ENCODE results near the gene PCDHB15. TPM values are rescaled to one million over a fixed set of nuclear protein-coding genes. Genes with fewer than 3 reads are reported as not detected.
"Not testable (repeated sequence)": the region's sequence is repeated elsewhere in the genome, so short reads cannot be mapped to it uniquely, and the experiment has no call there.

The PCDHB15 gene
- total RNA-seq, 1 experiment from 2014 or later = 7.0 TPM

DNA sequence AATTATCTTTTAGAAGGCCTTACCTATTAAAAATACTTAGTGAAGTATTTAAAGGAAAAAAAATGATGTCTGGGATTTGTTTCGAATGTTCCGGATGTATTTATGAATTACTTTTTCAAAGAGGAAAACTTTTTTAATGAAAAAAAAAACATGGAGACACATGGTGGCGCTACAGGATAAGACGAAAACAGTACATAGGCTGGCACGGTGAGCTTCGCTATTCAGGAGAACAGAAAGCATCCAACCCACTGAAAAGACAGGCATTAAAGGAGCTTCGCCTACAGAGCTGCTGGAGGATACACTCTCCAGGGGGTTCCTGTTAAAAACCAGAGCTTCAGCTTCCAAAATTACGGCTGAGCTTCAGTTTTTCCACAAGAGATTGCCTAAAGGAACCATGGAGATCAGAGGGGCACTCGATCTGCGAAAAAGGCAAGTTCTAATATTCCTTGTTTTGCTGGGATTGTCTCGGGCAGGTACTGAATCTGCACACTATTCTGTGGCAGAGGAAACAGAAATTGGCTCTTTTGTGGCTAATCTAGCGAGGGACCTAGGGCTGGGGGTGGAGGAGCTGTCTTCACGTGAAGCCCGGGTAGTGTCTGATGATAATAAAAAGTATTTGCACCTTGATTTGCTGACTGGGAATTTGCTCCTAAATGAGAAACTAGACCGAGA is 21.9 kb upstream of the PCDHB15 start, which contains the start of gene PCDHB14:
PCDHB14 (plus strand) TSS at position 232 of the 672 bp plus-strand sequence; CDS start at position 395, 163 bp downstream.
- Histone ChIP-seq H2AFZ (ENCODE audit: low read length) (peak within 1 kb of the TSS; percentile 83), H3K23ac (ENCODE audit: insufficient read length, low read depth, low read length) (no peak within 1 kb of the TSS), H4K91ac (ENCODE audit: insufficient read length, low read depth, low read length) (no peak within 1 kb of the TSS), H3K4me2 (ENCODE audit: insufficient read depth, insufficient read length, low read length) (peak within 1 kb of the TSS; percentile 24), H3K4me1 (ENCODE audit: insufficient read depth, low read length) (no peaks in the 10 kb centered on the region), H2BK5ac (ENCODE audit: insufficient read length, low read length) (no peak within 1 kb of the TSS), H2BK12ac (ENCODE audit: insufficient read length, low read depth, low read length) (no peak within 1 kb of the TSS), H3K14ac (ENCODE audit: insufficient read depth, low read length) (no peak within 1 kb of the TSS), H3K27ac (ENCODE audit: insufficient read length, low read depth, low read length) (no peak within 1 kb of the TSS), H3K79me2 (ENCODE audit: insufficient read depth, low read length) (no peaks in the 10 kb centered on the region), H3K18ac (ENCODE audit: insufficient read length, low read depth, low read length) (no peak within 1 kb of the TSS), H3K9ac (ENCODE audit: extremely low read depth, insufficient read length, low read length) (peak within 1 kb of the TSS; percentile 30), H4K5ac (ENCODE audit: insufficient read length, low read depth, low read length) (no peak within 1 kb of the TSS), H2BK120ac (ENCODE audit: low read depth, low read length, poor library complexity, severe bottlenecking) (no peak within 1 kb of the TSS), H3K79me1 (ENCODE audit: insufficient read depth, low read depth, low read length, poor library complexity, severe bottlenecking) (no peaks in the 10 kb centered on the region), H3K23me2 (ENCODE audit: insufficient read length, low read depth, low read length, poor library complexity, severe bottlenecking) (peaks cover 3% of the 10 kb centered on the region), H2BK20ac (ENCODE audit: low read depth, low read length, poor library complexity, severe bottlenecking) (no peak within 1 kb of the TSS), H3K9me3 (ENCODE audit: control insufficient read depth, low read depth, low read length) (no peaks in the 10 kb centered on the region), H2AK5ac (ENCODE audit: insufficient read length, low read length) (no peak within 1 kb of the TSS), H2BK15ac (ENCODE audit: low read depth, low read length) (no peak within 1 kb of the TSS), H3K27me3 (ENCODE audit: insufficient read depth, low read length) (no peaks in the 10 kb centered on the region), H3T11ph (ENCODE audit: low read length) (no peak within 1 kb of the TSS), H4K8ac (replicated peaks; ENCODE audit: insufficient read length, low read depth, low read length) (no peak within 1 kb of the TSS), H4K20me1 (ENCODE audit: control insufficient read depth, insufficient read depth, insufficient read length) (no peaks in the 10 kb centered on the region), H3K56ac (ENCODE audit: insufficient read length, low read depth, low read length) (no peak within 1 kb of the TSS), H3K4ac (ENCODE audit: low read depth, low read length) (no peak within 1 kb of the TSS)
- peaks cover 8% of the 10 kb centered on the region; the same call in 1 of the 2 replicates for H3K27me3 Mint-ChIP-seq (ENCODE audit: low read depth)
- peaks cover 6 to 13% of the 10 kb centered on the region in 2 experiments for H3K4me1 Mint-ChIP-seq
- H3K36me3 Mint-ChIP-seq (ENCODE audit: insufficient read depth in 1 of 3, low read depth in 3 of 3) = peaks cover 5 to 9% (median 6%) of the 10 kb centered on the region in 3 experiments; a peak in 6 of 7 replicates
- TF ChIP-seq, protein P1, sequence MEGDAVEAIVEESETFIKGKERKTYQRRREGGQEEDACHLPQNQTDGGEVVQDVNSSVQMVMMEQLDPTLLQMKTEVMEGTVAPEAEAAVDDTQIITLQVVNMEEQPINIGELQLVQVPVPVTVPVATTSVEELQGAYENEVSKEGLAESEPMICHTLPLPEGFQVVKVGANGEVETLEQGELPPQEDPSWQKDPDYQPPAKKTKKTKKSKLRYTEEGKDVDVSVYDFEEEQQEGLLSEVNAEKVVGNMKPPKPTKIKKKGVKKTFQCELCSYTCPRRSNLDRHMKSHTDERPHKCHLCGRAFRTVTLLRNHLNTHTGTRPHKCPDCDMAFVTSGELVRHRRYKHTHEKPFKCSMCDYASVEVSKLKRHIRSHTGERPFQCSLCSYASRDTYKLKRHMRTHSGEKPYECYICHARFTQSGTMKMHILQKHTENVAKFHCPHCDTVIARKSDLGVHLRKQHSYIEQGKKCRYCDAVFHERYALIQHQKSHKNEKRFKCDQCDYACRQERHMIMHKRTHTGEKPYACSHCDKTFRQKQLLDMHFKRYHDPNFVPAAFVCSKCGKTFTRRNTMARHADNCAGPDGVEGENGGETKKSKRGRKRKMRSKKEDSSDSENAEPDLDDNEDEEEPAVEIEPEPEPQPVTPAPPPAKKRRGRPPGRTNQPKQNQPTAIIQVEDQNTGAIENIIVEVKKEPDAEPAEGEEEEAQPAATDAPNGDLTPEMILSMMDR (conservative IDR thresholded peaks at IDR 0.05) = peak; percentile 79
- peaks cover 11 to 25% of the 10 kb centered on the region in 2 experiments for H3K9me3 Mint-ChIP-seq
- no CpG with 5 or more reads among the region's 15 CpGs for WGBS (ENCODE audit: extremely low coverage, insufficient read length, low lambda C conversion rate)
- peak within 1 kb of the TSS in 2 of 3 experiments; percentile 67 to 76; a peak in 4 of 7 replicates for H3K27ac Mint-ChIP-seq
- DNase-seq = peak; percentile 70
- H3K4me3 Mint-ChIP-seq = peak within 1 kb of the TSS; percentile 56 to 68

GRCh38 chr5:141224844-141225243 is 20.4 kb upstream of the PCDHB15 start:
- H4K5ac ChIP-seq (ENCODE audit: insufficient read length, low read depth, low read length); H3K27ac Mint-ChIP-seq; H3K4me2 ChIP-seq (ENCODE audit: insufficient read depth, insufficient read length, low read length); H4K91ac ChIP-seq (ENCODE audit: insufficient read length, low read depth, low read length); H3K79me1 ChIP-seq (ENCODE audit: insufficient read depth, low read depth, low read length, poor library complexity, severe bottlenecking); H3K9ac ChIP-seq (ENCODE audit: extremely low read depth, insufficient read length, low read length); H2AFZ ChIP-seq (ENCODE audit: low read length); H2BK5ac ChIP-seq (ENCODE audit: insufficient read length, low read length); H3K27ac ChIP-seq (ENCODE audit: insufficient read length, low read depth, low read length); H3K14ac ChIP-seq (ENCODE audit: insufficient read depth, low read length); H3K23me2 ChIP-seq (ENCODE audit: insufficient read length, low read depth, low read length, poor library complexity, severe bottlenecking); H2BK20ac ChIP-seq (ENCODE audit: low read depth, low read length, poor library complexity, severe bottlenecking); DNase-seq; H3K23ac ChIP-seq (ENCODE audit: insufficient read length, low read depth, low read length); H3K27me3 ChIP-seq (ENCODE audit: insufficient read depth, low read length); H3K27me3 Mint-ChIP-seq (ENCODE audit: low read depth); H2BK12ac ChIP-seq (ENCODE audit: insufficient read length, low read depth, low read length); H4K20me1 ChIP-seq (ENCODE audit: control insufficient read depth, insufficient read depth, insufficient read length); H2BK15ac ChIP-seq (ENCODE audit: low read depth, low read length); H3K4ac ChIP-seq (ENCODE audit: low read depth, low read length); H3K4me3 Mint-ChIP-seq; H3K36me3 Mint-ChIP-seq (ENCODE audit: insufficient read depth in 1 of 3, low read depth in 3 of 3); H4K8ac ChIP-seq (replicated peaks; ENCODE audit: insufficient read length, low read depth, low read length); H3K9me3 ChIP-seq (ENCODE audit: control insufficient read depth, low read depth, low read length); H2BK120ac ChIP-seq (ENCODE audit: low read depth, low read length, poor library complexity, severe bottlenecking); H3T11ph ChIP-seq (ENCODE audit: low read length); H3K18ac ChIP-seq (ENCODE audit: insufficient read length, low read depth, low read length); H3K4me1 ChIP-seq (ENCODE audit: insufficient read depth, low read length); H2AK5ac ChIP-seq (ENCODE audit: insufficient read length, low read length); H3K56ac ChIP-seq (ENCODE audit: insufficient read length, low read depth, low read length); H3K79me2 ChIP-seq (ENCODE audit: insufficient read depth, low read length): not testable (repeated sequence)
- WGBS (ENCODE audit: extremely low coverage, insufficient read length, low lambda C conversion rate) = no CpG with 5 or more reads among the region's 40 CpGs
- peaks cover 11 to 30% of the 10 kb centered on the region in 2 experiments for H3K9me3 Mint-ChIP-seq
- peaks cover 12 to 19% of the 10 kb centered on the region in 2 experiments for H3K4me1 Mint-ChIP-seq

Data from H9 (cell line).